Measurements from ENCODE around the gene CFAP58. TPM values are rescaled to one million over a fixed set of nuclear protein-coding genes. Genes with fewer than 3 reads are reported as not detected.

Gene CFAP58
- total and polyA plus RNA-seq, 4 donors, result 0.38 to 1.3 (median 0.90) TPM

- ATAC-seq (ENCODE audit: low FRiP score) (no peak), DNase-seq (peak in 1 of 2 donors; percentile 41)
- H3K9me3 ChIP-seq (ENCODE audit: control insufficient read depth, low read length), result no peaks in the 10 kb centered on the region
- intact Hi-C loops (cut with DNase I), result no loop called here
- no peak overlapping the region for H3K4me3 ChIP-seq (ENCODE audit: low read length in 2 of 2)
- no peaks in the 10 kb centered on the region for H3K4me1 ChIP-seq (ENCODE audit: control insufficient read depth in 1 of 2, insufficient read depth in 2 of 2, low read length in 2 of 2)
- 92 to 93% methylated on average over 5 of the region's 5 CpGs for WGBS, 2 donors
- no peaks in the 10 kb centered on the region for H3K27me3 ChIP-seq (ENCODE audit: control insufficient read depth in 1 of 2, insufficient read depth in 2 of 2, low read length in 1 of 2)
- H3K27ac ChIP-seq (ENCODE audit: low read depth in 1 of 2, low read length in 2 of 2), result no peak overlapping the region
- H3K36me3 ChIP-seq (ENCODE audit: control insufficient read depth in 1 of 2, insufficient read depth in 2 of 2, low read length in 1 of 2), result peaks cover 0 to 10% of the 10 kb centered on the region in 2 donors
Observed at GRCh38 chr10:104318326-104318725, 35.3 kb upstream of the CFAP58 start.

GRCh38 chr10:104318810-104319741 lies 34.6 kb upstream of the CFAP58 start:
- no peaks in the 10 kb centered on the region for H3K27me3 ChIP-seq (ENCODE audit: control insufficient read depth in 1 of 2, insufficient read depth in 2 of 2, low read length in 1 of 2)
- H3K36me3 ChIP-seq (ENCODE audit: control insufficient read depth in 1 of 2, insufficient read depth in 2 of 2, low read length in 1 of 2), result peaks cover 0 to 7% of the 10 kb centered on the region in 2 donors
- no peaks in the 10 kb centered on the region for H3K9me3 ChIP-seq (ENCODE audit: control insufficient read depth, low read length)
- no peaks in the 10 kb centered on the region for H3K4me1 ChIP-seq (ENCODE audit: control insufficient read depth in 1 of 2, insufficient read depth in 2 of 2, low read length in 2 of 2)
- WGBS, 2 donors, result 67 to 68% methylated on average over 19 of the region's 19 CpGs
- H3K4me3 ChIP-seq (ENCODE audit: low read length in 2 of 2), result no peak overlapping the region
- intact Hi-C loops (cut with DNase I), result no loop called here
- peak overlapping the region in 1 of 2 donors; percentile 13 for H3K27ac ChIP-seq (ENCODE audit: low read depth in 1 of 2, low read length in 2 of 2)
- peak in 1 of 2 donors; percentile 44 for DNase-seq
- no peak for ATAC-seq (ENCODE audit: low FRiP score)

GRCh38 chr10:104321226-104321625 lies 32.4 kb upstream of the CFAP58 start:
- Histone ChIP-seq H3K4me3 (ENCODE audit: low read length in 2 of 2) (no peak overlapping the region), H3K27ac (ENCODE audit: low read depth in 1 of 2, low read length in 2 of 2) (no peak overlapping the region), H3K4me1 (ENCODE audit: control insufficient read depth in 1 of 2, insufficient read depth in 2 of 2, low read length in 2 of 2) (no peaks in the 10 kb centered on the region), H3K9me3 (ENCODE audit: control insufficient read depth, low read length) (no peaks in the 10 kb centered on the region), H3K36me3 (ENCODE audit: control insufficient read depth in 1 of 2, insufficient read depth in 2 of 2, low read length in 1 of 2) (no peaks in the 10 kb centered on the region), H3K27me3 (ENCODE audit: control insufficient read depth in 1 of 2, insufficient read depth in 2 of 2, low read length in 1 of 2) (no peaks in the 10 kb centered on the region)
- no peak for ATAC-seq (ENCODE audit: low FRiP score)
- WGBS, 2 donors, result 40 to 46% methylated on average over 6 of the region's 6 CpGs
- DNase-seq, result no peak
- intact Hi-C loops (cut with DNase I), result no loop called here

GRCh38 chr10:104321725-104322415 lies 31.8 kb upstream of the CFAP58 start:
- Histone ChIP-seq H3K27ac (ENCODE audit: low read depth in 1 of 2, low read length in 2 of 2) (no peak overlapping the region), H3K9me3 (ENCODE audit: control insufficient read depth, low read length) (no peaks in the 10 kb centered on the region), H3K36me3 (ENCODE audit: control insufficient read depth in 1 of 2, insufficient read depth in 2 of 2, low read length in 1 of 2) (no peaks in the 10 kb centered on the region), H3K27me3 (ENCODE audit: control insufficient read depth in 1 of 2, insufficient read depth in 2 of 2, low read length in 1 of 2) (no peaks in the 10 kb centered on the region), H3K4me3 (ENCODE audit: low read length in 2 of 2) (no peak overlapping the region), H3K4me1 (ENCODE audit: control insufficient read depth in 1 of 2, insufficient read depth in 2 of 2, low read length in 2 of 2) (no peaks in the 10 kb centered on the region)
- DNase-seq (no peak), ATAC-seq (ENCODE audit: low FRiP score) (no peak)
- WGBS, 2 donors, result 42 to 43% methylated on average over 8 of the region's 8 CpGs
- intact Hi-C loops (cut with DNase I), result no loop called here

- Histone ChIP-seq H3K9me3 (ENCODE audit: control insufficient read depth, low read length) (no peaks in the 10 kb centered on the region), H3K4me1 (ENCODE audit: control insufficient read depth in 1 of 2, insufficient read depth in 2 of 2, low read length in 2 of 2) (no peaks in the 10 kb centered on the region), H3K27me3 (ENCODE audit: control insufficient read depth in 1 of 2, insufficient read depth in 2 of 2, low read length in 1 of 2) (no peaks in the 10 kb centered on the region), H3K4me3 (ENCODE audit: low read length in 2 of 2) (no peak overlapping the region), H3K27ac (ENCODE audit: low read depth in 1 of 2, low read length in 2 of 2) (no peak overlapping the region), H3K36me3 (ENCODE audit: control insufficient read depth in 1 of 2, insufficient read depth in 2 of 2, low read length in 1 of 2) (no peaks in the 10 kb centered on the region)
- 70% methylated on average over 7 of the region's 7 CpGs for WGBS, 2 donors
- intact Hi-C loops (cut with DNase I), result no loop called here
- peak in 1 of 2 donors; percentile 47 for DNase-seq
- no peak for ATAC-seq (ENCODE audit: low FRiP score)
Observed at GRCh38 chr10:104322416-104322782, 31.2 kb upstream of the CFAP58 start.

- ATAC-seq (ENCODE audit: low FRiP score) (no peak), DNase-seq (no peak)
- intact Hi-C loops (cut with DNase I), result no loop called here
Observed at GRCh38 chr10:104323085-104323484, 30.5 kb upstream of the CFAP58 start.

GRCh38 chr10:104323760-104324201 lies 29.9 kb upstream of the CFAP58 start:
- 93 to 96% methylated on average over 4 of the region's 4 CpGs for WGBS, 2 donors
- no peaks in the 10 kb centered on the region for H3K36me3 ChIP-seq (ENCODE audit: control insufficient read depth in 1 of 2, insufficient read depth in 2 of 2, low read length in 1 of 2)
- no peaks in the 10 kb centered on the region for H3K9me3 ChIP-seq (ENCODE audit: control insufficient read depth, low read length)
- intact Hi-C loops (cut with DNase I), result no loop called here
- peaks cover 0 to 6% of the 10 kb centered on the region in 2 donors for H3K4me1 ChIP-seq (ENCODE audit: control insufficient read depth in 1 of 2, insufficient read depth in 2 of 2, low read length in 2 of 2)
- no peak overlapping the region for H3K27ac ChIP-seq (ENCODE audit: low read depth in 1 of 2, low read length in 2 of 2)
- DNase-seq (no peak), ATAC-seq (ENCODE audit: low FRiP score) (no peak)
- H3K27me3 ChIP-seq (ENCODE audit: control insufficient read depth in 1 of 2, insufficient read depth in 2 of 2, low read length in 1 of 2), result no peaks in the 10 kb centered on the region
- no peak overlapping the region for H3K4me3 ChIP-seq (ENCODE audit: low read length in 2 of 2)

More at GRCh38 chr10:104323085-104323484, 30.5 kb upstream of the CFAP58 start:
- Histone ChIP-seq H3K9me3 (ENCODE audit: control insufficient read depth, low read length) (no peaks in the 10 kb centered on the region), H3K27ac (ENCODE audit: low read depth in 1 of 2, low read length in 2 of 2) (no peak overlapping the region), H3K4me1 (ENCODE audit: control insufficient read depth in 1 of 2, insufficient read depth in 2 of 2, low read length in 2 of 2) (peaks cover 0 to 6% of the 10 kb centered on the region in 2 donors), H3K4me3 (ENCODE audit: low read length in 2 of 2) (no peak overlapping the region), H3K27me3 (ENCODE audit: control insufficient read depth in 1 of 2, insufficient read depth in 2 of 2, low read length in 1 of 2) (no peaks in the 10 kb centered on the region), H3K36me3 (ENCODE audit: control insufficient read depth in 1 of 2, insufficient read depth in 2 of 2, low read length in 1 of 2) (no peaks in the 10 kb centered on the region)
- WGBS, 2 donors, result 89 to 95% methylated on average over 1 of the region's 1 CpG

GRCh38 chr10:104324221-104324686 lies 29.4 kb upstream of the CFAP58 start:
- H3K4me3 ChIP-seq (ENCODE audit: low read length in 2 of 2), result no peak overlapping the region
- ATAC-seq (ENCODE audit: low FRiP score), result no peak
- DNase-seq, result peak in 1 of 2 donors; percentile 74
- intact Hi-C loops (cut with DNase I), result no loop called here
- 93 to 94% methylated on average over 9 of the region's 9 CpGs for WGBS, 2 donors
- no peaks in the 10 kb centered on the region for H3K36me3 ChIP-seq (ENCODE audit: control insufficient read depth in 1 of 2, insufficient read depth in 2 of 2, low read length in 1 of 2)
- no peaks in the 10 kb centered on the region for H3K9me3 ChIP-seq (ENCODE audit: control insufficient read depth, low read length)
- H3K27me3 ChIP-seq (ENCODE audit: control insufficient read depth in 1 of 2, insufficient read depth in 2 of 2, low read length in 1 of 2), result no peaks in the 10 kb centered on the region
- H3K4me1 ChIP-seq (ENCODE audit: control insufficient read depth in 1 of 2, insufficient read depth in 2 of 2, low read length in 2 of 2), result peaks cover 0 to 6% of the 10 kb centered on the region in 2 donors
- H3K27ac ChIP-seq (ENCODE audit: low read depth in 1 of 2, low read length in 2 of 2), result no peak overlapping the region
